ENCODE results near the gene FAM222B.
"Not testable (repeated sequence)": the region's sequence is repeated elsewhere in the genome, so short reads cannot be mapped to it uniquely, and the experiment has no call there.

Gene FAM222B

GRCh38 chr17:28871056-28871579, 28.5 kb upstream of the FAM222B start:
- no peak for DNase-seq (ENCODE audit: low read depth)

DNA sequence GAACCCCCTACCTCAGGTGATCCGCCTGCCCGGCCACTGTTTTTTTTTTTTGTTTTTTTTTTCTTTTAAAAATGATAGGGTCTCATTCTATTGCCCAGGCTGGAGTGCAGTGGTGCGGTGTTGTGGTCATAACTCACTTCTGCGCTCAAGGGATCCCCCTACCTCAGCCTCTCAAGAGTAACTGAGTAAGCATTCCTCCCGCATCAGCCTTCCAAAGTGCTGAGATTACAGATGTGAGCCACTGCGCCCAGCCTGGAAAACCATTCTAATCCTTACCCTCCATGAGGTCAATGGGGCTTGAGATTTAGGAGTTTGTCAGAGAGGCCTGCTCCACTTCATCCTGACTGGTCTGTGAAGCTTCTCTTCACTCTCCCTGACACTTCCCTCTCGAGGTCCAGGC, 24.7 kb upstream of the FAM222B start:
- no peak for DNase-seq (ENCODE audit: low read depth)

DNA sequence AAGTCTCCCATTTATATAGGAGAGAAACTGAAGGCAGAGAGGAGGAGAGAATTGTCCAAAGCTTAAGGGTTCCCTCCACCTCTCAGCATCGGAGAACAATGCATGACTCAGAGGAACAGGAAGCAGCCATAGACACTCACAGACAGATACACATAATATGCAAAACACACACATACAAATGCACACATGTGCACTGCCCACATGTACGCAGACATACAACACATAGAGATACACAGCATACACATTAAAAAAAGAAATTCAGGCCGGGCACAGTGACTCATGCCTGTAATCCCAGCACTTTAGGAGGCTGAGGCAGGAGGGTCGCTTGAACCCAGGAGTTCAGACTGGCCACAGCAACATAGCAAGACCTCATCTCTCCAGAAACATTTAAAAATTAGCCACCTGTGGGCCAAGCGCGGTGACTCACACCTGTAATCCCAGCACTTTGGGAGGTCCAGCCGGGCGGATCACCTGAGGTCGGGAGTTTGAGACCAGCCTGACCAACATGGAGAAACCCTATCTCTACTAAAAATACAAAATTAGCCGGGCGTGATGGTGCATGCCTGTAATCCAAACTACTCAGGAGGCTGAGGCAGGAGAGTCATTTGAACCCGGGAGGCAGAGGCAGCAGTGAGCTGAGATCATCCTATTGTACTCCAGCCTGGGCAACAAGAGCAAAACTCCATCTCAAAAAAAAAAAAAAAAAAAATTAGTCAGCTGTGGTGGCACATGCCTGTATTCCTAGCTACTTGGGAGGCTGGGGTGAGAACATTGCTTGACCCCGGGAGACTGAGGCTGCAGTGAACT, 23.6 kb upstream of the FAM222B start:
- DNase-seq (ENCODE audit: low read depth) = no peak

DNA sequence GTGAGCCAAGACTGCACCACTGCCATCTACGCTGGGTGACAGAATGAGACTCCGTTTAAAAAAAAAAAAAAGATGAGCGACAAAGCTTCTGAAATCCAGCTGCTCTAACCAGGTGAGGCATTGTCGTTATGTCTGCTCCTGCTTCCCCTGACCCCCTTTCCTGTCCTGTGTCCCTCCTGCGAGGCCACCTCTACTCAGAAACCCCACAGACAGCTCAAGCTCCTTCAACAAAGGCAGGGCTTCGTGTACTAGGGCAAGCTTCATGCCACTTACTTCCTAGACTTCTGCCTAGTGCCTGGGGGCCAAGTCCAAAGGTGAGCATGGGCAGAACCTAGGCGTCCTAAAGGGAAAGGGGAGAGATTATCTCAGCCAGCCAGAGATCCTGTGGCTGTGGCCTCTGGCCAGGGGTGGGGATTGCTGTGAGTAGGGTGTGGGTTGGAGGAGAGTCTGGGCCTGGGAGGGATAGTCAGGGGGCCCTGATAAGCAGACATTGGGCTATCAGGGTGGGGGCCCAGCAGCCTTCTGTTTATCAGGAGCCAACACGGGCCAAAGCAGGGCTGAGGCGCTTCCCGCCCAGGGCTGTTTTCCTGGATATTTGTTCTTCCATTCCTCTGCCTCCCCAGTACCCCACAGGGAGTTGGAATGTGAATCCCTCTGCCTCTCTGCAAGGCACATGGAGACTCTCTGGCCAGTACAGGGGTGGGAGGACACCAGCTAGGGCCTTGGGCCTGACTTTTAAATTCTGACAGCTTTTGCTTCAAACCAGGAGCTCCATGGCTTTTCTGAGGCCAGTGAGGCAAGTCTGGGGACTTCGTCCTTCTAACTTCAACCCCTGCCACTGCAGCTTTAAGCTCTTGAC, 22.6 kb upstream of the FAM222B start:
- DNase-seq (ENCODE audit: low read depth) = no peak

- DNase-seq (ENCODE audit: low read depth) = no peak
These were observed 21.4 kb upstream of the FAM222B start for GRCh38 chr17:28863953-28864352.

DNA sequence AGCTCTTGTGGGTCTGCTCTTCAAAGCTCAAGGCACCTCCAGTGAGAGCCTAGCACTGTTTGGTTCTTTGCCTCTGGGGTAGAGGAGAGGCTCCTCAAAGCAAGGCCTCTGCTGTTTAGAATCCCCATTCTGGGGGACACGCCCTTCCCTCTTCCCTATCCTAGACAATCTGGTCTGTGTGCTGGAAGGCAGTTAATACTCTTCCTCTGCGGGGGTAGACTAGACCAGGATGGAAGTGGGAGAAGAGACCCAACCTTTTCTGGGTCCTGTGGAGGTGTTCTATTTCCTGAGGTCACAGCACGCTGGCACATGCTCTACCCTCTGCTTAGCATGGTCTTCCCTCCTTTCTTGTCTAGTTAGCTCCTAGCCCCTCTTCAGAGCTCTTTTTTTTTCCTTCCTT, 20.0 kb upstream of the FAM222B start:
- no peak for DNase-seq (ENCODE audit: low read depth)

DNA sequence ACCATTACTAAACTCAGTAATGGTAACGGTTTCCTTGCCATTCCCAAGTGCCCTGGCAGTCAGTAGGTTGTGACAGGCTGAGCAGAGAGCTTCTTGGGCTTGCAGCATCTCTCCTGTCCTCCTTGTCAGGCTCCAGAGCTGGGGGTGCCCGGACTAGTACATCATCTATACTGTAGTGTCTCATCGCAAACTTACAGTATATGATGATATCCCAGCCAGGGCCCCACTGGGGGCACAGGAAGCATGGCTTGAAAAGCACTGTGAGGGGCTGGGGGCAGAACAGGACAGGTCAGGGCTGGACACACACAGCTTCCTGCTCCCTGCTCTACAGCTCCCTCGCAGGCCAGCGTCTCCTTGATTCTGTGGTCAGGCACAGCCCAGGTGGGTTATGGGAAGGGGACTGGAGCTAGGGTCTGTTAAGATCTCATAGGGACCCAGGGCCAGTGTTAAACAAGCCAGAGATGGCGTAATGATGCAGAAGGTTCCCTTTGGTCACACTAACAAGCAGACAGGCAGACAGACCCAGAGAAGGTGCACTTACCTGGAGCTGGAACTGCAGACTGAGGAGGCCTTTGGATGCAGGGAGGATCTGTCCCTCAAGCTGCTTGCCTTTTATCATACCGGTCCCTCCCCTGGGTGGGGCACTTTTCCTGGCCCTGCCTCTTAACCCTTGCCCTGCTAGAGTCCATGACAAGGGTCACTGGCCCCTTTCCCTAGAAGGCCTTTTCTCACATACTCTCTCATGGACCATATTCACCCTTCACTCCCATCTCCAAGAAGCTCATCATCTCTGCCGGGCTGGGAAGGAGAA, 19.0 kb upstream of the FAM222B start:
- DNase-seq (ENCODE audit: low read depth) = no peak

- DNase-seq (ENCODE audit: low read depth) = no peak
These were observed 17.8 kb upstream of the FAM222B start for GRCh38 chr17:28860363-28860808.

GRCh38 chr17:28858801-28859355, 16.3 kb upstream of the FAM222B start:
- no peak for DNase-seq (ENCODE audit: low read depth)

- DNase-seq (ENCODE audit: low read depth) = no peak
These were observed 15.6 kb upstream of the FAM222B start for GRCh38 chr17:28857905-28858800.

DNA sequence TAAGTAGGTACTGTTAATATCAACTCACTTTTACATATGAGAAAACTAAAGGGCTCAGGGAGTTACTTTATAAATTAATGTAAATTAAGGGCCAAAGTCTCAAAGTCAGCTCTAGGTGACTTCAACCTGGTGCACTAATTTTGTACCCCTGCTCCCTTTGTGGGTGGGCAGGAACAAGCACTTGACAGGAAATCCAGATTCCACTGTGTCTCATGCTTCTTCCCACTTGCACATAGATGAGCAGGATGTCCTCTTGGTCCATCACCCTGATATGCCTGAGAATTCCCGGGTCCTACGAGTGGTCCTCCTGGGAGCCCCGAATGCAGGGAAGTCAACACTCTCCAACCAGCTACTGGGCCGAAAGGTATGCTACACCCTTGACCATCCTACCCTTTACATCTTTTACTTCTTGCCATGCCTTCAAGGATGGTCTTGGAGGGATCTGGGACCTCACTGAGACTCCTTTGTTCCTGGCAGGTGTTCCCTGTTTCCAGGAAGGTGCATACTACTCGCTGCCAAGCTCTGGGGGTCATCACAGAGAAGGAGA, 13.5 kb upstream of the FAM222B start:
- no peak for DNase-seq (ENCODE audit: low read depth)

- DNase-seq (ENCODE audit: low read depth) = no peak
These were observed 12.7 kb upstream of the FAM222B start for GRCh38 chr17:28855336-28855679.

- peak; percentile 59 for DNase-seq (ENCODE audit: low read depth)
These were observed 12.1 kb upstream of the FAM222B start, which contains the start of gene ERAL1 for GRCh38 chr17:28854457-28855335. ERAL1 (plus strand) TSS chr17:28855016; CDS start chr17:28855035, 19 bp downstream.

DNA sequence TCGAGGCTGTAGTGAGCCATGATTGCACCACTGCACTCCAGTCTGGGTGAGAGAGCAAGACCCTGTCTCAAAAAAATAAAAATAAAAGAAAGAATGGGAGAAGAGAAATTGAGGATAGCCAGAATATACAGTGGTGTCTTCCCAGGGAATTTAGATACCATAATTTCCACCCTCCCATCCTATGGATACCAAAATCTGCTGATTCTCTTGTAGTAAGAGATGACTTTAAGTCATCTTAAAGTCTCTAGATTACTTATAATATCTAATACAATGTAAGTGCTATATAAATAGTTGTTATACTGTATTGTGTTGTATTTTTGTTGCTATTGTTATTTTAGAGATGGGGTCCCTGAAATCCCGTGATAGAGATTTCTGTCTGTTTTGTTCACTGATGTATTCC, 10.7 kb upstream of the FAM222B start:
- no peak for DNase-seq (ENCODE audit: low read depth)

- no peak for DNase-seq (ENCODE audit: low read depth)
These were observed 6.7 kb upstream of the FAM222B start for GRCh38 chr17:28849281-28849680.

GRCh38 chr17:28848667-28849066, 6.1 kb upstream of the FAM222B start:
- DNase-seq (ENCODE audit: low read depth) = not testable (repeated sequence)

- not testable (repeated sequence) for DNase-seq (ENCODE audit: low read depth)
These were observed 4.1 kb upstream of the FAM222B start for GRCh38 chr17:28846699-28847098.

DNA sequence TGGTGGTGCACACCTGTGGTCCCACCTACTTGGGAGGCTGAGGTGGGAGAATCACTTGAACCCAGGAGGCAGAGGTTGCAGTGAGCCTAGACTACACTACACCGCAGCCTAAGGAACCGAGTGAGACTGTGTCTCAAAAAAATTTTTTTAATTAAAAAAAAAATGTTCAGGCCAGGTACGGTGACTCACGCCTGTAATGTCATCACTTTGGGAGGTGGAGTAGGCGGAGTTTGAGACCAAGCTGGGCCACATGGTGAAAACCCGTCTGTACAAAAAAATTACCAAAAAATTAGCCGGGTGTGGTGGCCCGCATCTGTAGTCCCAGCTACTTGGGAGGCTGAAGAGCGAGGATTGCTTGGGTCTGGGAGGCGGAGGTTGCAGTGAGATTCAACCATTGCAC, 3.6 kb upstream of the FAM222B start:
- DNase-seq (ENCODE audit: low read depth) = no peak

DNA sequence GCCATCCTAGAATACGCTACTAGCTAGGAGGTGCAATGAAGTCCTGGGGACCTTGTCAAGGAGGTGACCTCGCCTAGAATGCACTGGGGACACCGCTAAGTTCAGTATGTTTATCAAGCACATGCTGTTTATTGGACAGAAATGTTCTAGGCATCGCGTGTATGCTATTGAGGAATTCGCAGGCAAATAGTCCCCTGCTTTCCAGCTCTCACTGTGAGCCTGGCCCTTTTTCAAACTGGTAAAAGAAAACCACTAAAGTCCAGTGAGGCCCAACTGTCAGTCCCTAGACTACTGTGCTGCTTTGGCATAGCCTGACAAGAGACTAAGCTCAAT, 1.2 kb upstream of the FAM222B start:
- DNase-seq (ENCODE audit: low read depth) = no peak

DNA sequence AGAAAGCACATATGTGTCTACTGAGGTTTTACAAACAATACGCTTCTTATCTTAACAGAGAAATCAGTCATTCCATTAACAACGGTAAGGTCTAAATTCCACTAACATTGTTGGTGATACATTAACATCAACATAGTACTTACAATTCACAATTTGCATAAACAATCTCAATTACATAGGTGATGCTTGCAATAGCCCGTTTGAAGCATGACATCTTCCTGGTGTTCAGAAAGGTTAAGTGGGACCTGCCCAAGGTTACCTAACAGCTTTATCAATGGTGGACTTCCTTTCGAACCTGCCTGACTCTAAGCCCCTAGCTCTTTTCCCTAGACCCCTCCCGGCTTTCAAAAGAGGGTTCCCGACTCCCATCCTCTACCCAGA, 699 bp downstream of the FAM222B start:
- DNase-seq (ENCODE audit: low read depth) = no peak
